HFF-Myc (cell line): ENCODE measurements around the gene OR4D10.
"Not testable (repeated sequence)": the region's sequence is repeated elsewhere in the genome, so short reads cannot be mapped to it uniquely, and the experiment has no call there.

Experiments used
- DNase-seq: peaks from one replicate; pipeline ENCODE4 v3.0.0-alpha.2; 2011; ENCODE audit warnings: low read depth; ENCODE audit errors: extremely low read depth
- H3K4me3 ChIP-seq: replicated peaks from 2 replicates; pipeline ENCODE4 v1.5.1; 2011; ENCODE audit warnings: low read depth, mild to moderate bottlenecking, control low read depth, low read length
- TF ChIP-seq, protein P1 (sequence below): IDR thresholded peaks from 2 replicates; pipeline ENCODE4 v1.5.1; 2012; ENCODE audit warnings: mild to moderate bottlenecking, low read depth, low read length, control low read depth; ENCODE audit errors: missing control alignments

The OR4D10 gene

DNA sequence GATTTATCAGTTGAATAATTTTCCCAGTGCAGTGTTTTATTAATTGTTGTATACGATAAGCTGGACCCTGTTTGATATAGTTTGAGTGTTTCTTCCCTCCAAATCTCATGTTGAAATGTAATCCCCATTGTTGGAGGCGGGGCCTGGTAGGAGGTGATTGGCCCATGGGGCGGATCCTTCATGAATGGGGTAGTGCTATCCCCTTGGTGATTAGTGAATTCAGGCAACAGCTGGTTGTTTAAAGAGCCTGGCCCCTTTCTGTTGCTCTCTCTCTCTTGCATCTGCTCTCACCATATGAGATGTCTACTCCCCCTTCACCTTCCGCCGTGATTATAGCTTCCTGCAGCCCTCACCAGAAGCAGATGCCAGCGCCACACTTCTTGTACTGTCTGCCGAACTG lies 35.3 kb upstream of the OR4D10 start:
- TF ChIP-seq, protein P1, sequence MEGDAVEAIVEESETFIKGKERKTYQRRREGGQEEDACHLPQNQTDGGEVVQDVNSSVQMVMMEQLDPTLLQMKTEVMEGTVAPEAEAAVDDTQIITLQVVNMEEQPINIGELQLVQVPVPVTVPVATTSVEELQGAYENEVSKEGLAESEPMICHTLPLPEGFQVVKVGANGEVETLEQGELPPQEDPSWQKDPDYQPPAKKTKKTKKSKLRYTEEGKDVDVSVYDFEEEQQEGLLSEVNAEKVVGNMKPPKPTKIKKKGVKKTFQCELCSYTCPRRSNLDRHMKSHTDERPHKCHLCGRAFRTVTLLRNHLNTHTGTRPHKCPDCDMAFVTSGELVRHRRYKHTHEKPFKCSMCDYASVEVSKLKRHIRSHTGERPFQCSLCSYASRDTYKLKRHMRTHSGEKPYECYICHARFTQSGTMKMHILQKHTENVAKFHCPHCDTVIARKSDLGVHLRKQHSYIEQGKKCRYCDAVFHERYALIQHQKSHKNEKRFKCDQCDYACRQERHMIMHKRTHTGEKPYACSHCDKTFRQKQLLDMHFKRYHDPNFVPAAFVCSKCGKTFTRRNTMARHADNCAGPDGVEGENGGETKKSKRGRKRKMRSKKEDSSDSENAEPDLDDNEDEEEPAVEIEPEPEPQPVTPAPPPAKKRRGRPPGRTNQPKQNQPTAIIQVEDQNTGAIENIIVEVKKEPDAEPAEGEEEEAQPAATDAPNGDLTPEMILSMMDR: no peak
- no peak overlapping the region for H3K4me3 ChIP-seq
- DNase-seq: no peak

DNA sequence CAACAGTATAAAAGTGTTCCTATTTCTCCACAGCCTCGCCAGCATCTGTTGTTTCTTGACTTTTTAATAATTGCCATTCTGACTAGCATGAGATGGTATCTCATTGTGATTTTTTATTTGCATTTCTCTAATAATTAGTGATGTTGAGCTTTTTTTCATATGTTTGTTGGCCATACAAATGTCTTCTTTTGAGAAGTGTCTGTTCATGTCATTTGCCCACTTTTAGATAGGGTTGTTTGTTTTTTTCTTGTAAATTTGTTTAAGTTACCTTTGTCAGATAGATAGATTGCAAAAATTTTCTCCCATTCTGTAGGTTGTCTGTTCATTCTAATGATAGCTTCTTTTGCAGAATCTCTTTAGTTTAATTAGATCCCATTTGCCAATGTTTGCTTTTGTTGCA lies 27.5 kb upstream of the OR4D10 start:
- not testable (repeated sequence) for DNase-seq, H3K4me3 ChIP-seq

DNA sequence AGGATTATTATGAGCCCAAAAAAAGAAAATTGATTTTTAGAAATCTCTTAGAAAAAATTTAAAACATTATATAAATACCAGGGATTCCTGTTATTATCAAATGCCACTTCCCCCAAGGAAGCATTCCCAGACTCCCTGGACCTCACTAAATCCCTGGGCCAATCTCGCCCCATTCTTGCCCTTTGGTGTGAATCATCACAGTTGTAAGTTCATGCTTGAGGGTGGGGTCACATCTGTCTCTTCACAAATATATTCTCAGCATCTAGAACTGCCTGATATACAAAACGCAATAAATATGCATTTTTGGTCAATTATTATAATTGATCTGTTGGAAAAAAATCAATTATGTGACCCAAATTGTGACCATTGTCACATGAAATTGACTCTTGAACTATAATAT lies 24.6 kb upstream of the OR4D10 start:
- TF ChIP-seq, protein P1: no peak
- DNase-seq: no peak
- H3K4me3 ChIP-seq: no peak overlapping the region

DNA sequence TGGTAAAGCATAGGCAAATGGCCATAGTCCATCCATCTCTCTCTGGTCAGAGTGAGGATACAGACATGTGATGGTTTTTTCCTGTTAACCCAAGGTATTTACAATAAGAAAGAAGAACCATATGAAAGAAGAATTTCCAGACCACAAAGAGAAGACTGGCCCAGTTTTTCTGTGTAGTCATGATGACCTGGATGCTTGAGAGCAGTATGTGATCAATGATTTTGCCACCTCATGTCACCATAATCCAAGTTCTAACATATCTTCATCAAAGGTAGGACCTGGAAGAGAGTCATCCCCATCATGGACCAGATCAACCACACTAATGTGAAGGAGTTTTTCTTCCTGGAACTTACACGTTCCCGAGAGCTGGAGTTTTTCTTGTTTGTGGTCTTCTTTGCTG lies 16.5 kb upstream of the OR4D10 start, which contains the start of gene OR4D6:
OR4D6 (plus strand) TSS at position 301 of the 400 bp plus-strand sequence; CDS start at position 301, 0 bp downstream.
- no peak for DNase-seq
- H3K4me3 ChIP-seq: no peak within 1 kb of the TSS
- TF ChIP-seq, protein P1: no peak

DNA sequence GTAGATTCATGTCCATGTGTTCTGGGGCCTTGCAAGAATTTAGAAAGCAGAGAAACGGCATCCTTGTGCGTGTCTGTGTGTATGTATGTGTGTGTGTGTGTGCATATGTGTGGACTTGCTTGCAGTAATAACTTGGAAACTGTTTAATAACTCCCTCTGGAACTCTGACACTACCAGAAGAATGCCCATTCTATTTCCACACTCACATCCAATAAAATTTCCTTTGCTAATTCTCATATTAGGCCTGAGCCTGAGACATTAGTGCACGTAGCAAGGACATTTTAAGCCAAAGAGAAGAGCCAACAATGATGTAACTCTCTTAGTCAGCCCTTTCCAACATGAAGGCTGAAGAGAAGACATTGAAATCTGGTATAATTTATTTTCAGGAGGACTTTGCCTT lies 13.2 kb upstream of the OR4D10 start:
- no peak for DNase-seq
- TF ChIP-seq, protein P1: no peak
- no peak overlapping the region for H3K4me3 ChIP-seq

DNA sequence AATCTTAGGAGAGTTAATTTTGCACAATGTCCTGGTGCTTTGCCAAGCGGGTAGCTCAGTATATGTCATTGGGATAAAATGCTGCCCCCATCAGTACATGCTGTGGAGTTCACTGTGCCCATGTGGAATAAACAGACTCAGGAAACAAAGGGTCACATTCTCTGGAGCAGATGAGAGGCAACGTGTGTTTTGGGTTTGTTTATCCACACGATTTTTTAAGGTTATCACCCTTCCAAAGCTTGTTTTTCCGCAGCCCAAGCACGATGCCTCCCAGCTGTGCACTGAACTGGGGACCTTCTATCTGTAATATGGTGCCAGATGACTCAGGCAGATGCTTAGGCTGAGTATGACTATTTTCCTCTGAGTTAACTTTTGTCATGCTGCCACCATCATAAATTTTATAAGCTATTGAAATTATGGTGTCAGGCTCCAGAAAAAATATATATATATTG lies 9.9 kb upstream of the OR4D10 start:
- DNase-seq: no peak
- TF ChIP-seq, protein P1: no peak
- H3K4me3 ChIP-seq: no peak overlapping the region

DNA sequence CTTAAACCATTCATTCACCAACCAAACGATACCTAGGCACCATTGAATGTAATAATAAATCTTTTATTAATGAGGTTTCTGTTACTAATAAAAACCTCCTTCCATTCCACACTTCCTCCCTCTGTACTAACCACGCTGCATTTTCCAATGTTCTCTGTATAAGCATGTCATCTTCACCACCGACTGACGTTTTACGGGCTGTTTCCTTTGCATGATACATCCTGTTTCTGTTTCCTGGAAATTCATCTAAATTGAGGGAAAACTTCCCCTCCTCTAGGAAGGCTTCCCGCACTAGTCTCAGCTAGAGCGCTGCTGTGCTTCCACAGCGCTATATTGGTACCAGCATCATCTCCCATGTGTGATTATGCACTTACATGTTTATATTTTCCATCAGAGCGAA lies 2.1 kb downstream of the OR4D10 start:
- TF ChIP-seq, protein P1: no peak
- no peak for DNase-seq
- no peak overlapping the region for H3K4me3 ChIP-seq

DNA sequence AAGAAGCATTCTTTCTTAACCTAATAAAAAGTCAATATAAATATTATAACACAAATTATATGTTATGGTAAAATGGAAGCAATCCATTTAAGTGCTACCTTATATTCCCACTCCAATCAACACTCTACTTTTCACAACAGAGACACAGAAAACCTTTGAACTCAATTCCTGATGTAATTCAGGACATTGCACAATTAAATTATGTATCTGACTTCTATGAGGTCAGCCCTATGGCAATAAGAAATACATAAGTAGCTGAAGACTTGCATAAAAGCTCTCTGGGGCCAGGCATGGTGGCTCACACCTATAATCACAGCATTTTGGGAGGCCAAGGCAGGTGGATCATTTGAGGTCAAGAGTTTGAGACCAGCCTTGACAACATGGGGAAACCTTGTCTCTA lies 6.8 kb downstream of the OR4D10 start:
- TF ChIP-seq, protein P1: no peak
- no peak overlapping the region for H3K4me3 ChIP-seq
- no peak for DNase-seq
